H1 (cell line): Measurements from ENCODE around the gene EYA2. TPM values are rescaled to one million over a fixed set of nuclear protein-coding genes. Genes with fewer than 3 reads are reported as not detected.

Experiments
- CTCF ChIA-PET: fragments of 300-600 bp; sonication (Branson Sonifier 250); formaldehyde crosslinking; loops from one replicate; lab custom pipeline; 2021; ENCODE audit not compliant: partially characterized antibody; lab: Charles Lee
- POLR2A ChIA-PET: fragments of 300-600 bp; sonication (Branson Sonifier 250); formaldehyde crosslinking; loops from one replicate; lab custom pipeline; 2021; ENCODE audit warnings: inconsistent platforms; ENCODE audit not compliant: partially characterized antibody; lab: Charles Lee
- DNase-seq, 2 experiments: peaks; one replicate each; pipeline versions ENCODE4 v3.0.0 to v3.0.0-alpha.2; 2010 to 2022; ENCODE audit warnings: low spot score in 2 of 2, low read depth in 1 of 2, mixed read lengths in 1 of 2
- FAIRE-seq: peaks from 2 replicates; lab custom pipeline; 2011; peaks lifted over from hg19 to GRCh38; lab: Jason Lieb, UNC
- H2AFZ ChIP-seq: 2 replicates; pipeline ENCODE4 v1.8.1; 2012; ENCODE audit warnings: low read length, inconsistent platforms
- H2AK5ac ChIP-seq: 2 replicates; pipeline ENCODE4 v1.6.1; 2013; ENCODE audit warnings: low read depth, low read length
- H2BK120ac ChIP-seq: replicated peaks from 2 replicates; pipeline ENCODE3; 2013; ENCODE audit warnings: low read depth, low read length, inconsistent platforms
- H2BK12ac ChIP-seq: 2 replicates; pipeline ENCODE4 v1.6.1; 2013; ENCODE audit warnings: low read depth, low read length
- H2BK15ac ChIP-seq: 2 replicates; pipeline ENCODE4 v1.6.1; 2013; ENCODE audit warnings: low read length
- H2BK20ac ChIP-seq: 2 replicates; pipeline ENCODE4 v1.6.1; 2013; ENCODE audit warnings: low read length
- H2BK5ac ChIP-seq: 2 replicates; pipeline ENCODE4 v1.6.1; 2013; ENCODE audit warnings: low read depth, low read length
- H3K14ac ChIP-seq: 2 replicates; pipeline ENCODE4 v1.6.1; 2013; ENCODE audit warnings: inconsistent platforms; ENCODE audit not compliant: insufficient read length
- H3K18ac ChIP-seq: 2 replicates; pipeline ENCODE4 v1.6.1; 2013; ENCODE audit warnings: low read length; ENCODE audit errors: extremely low read depth
- H3K23ac ChIP-seq: 2 replicates; pipeline ENCODE4 v1.6.1; 2013; ENCODE audit warnings: inconsistent platforms; ENCODE audit not compliant: insufficient read length
- H3K23me2 ChIP-seq: 2 replicates; pipeline ENCODE4 v1.6.1; 2013; ENCODE audit warnings: low read depth, low read length
- H3K27ac ChIP-seq: 2 replicates; pipeline ENCODE4 v1.6.1; 2011; ENCODE audit warnings: low read depth, low read length, inconsistent platforms
- H3K27me3 ChIP-seq, 4 experiments: replicated peaks in 1 of 4; 1 replicate in 1 of 4; 2 replicates in 3 of 4; pipeline versions ENCODE4 v1.6.1 to v1.8.1; 2011 to 2013; ENCODE audit warnings: low read length in 3 of 4, mild to moderate bottlenecking in 3 of 4, inconsistent platforms in 2 of 4, mixed read lengths in 2 of 4, moderate library complexity in 1 of 4; ENCODE audit not compliant: control insufficient read depth in 3 of 4, insufficient read depth in 3 of 4; ENCODE audit errors: extremely low read depth in 1 of 4
- H3K36me3 ChIP-seq, 4 experiments: 2 replicates each; pipeline versions ENCODE4 v1.6.1 to v1.8.1; 2011 to 2013; ENCODE audit warnings: mild to moderate bottlenecking in 4 of 4, low read length in 3 of 4, moderate library complexity in 2 of 4, control low read depth in 1 of 4, inconsistent platforms in 1 of 4; ENCODE audit not compliant: insufficient read depth in 4 of 4, control insufficient read depth in 2 of 4
- H3K4ac ChIP-seq: replicated peaks from 2 replicates; pipeline ENCODE3; 2013; ENCODE audit warnings: low read length, low read depth, mixed read lengths, inconsistent platforms; ENCODE audit not compliant: insufficient read length
- H3K4me1 ChIP-seq, 4 experiments: replicated peaks in 1 of 4; 1 replicate in 1 of 4; 2 replicates in 3 of 4; pipeline versions ENCODE4 v1.6.1 to v1.8.1; 2011 to 2013; ENCODE audit warnings: low read length in 3 of 4, inconsistent platforms in 2 of 4, mixed read lengths in 1 of 4; ENCODE audit not compliant: insufficient read depth in 4 of 4, control insufficient read depth in 3 of 4
- H3K4me2 ChIP-seq, 2 experiments: 2 replicates each; pipeline versions ENCODE4 v1.6.1 to v1.8.1; 2011 to 2013; ENCODE audit warnings: low read depth in 2 of 2, low read length in 2 of 2, control low read depth in 1 of 2, inconsistent platforms in 1 of 2, mild to moderate bottlenecking in 1 of 2; ENCODE audit not compliant: insufficient read depth in 1 of 2
- H3K4me3 ChIP-seq, 4 experiments: fragments of 200-600, 300-600 bp in 1 of 4; sonication (generic), shearing (Covaris generic), sonication (Bioruptor Twin) in 1 of 4; 2 replicates each; pipeline versions ENCODE4 v1.5.1 to v1.8.1; 2011 to 2016; ENCODE audit warnings: low read length in 4 of 4, low read depth in 3 of 4, control low read depth in 2 of 4, inconsistent platforms in 2 of 4, mild to moderate bottlenecking in 2 of 4, mixed read lengths in 1 of 4, moderate library complexity in 1 of 4; ENCODE audit not compliant: insufficient read depth in 2 of 4; ENCODE audit errors: extremely low read depth in 1 of 4
- H3K56ac ChIP-seq: replicated peaks from 2 replicates; pipeline ENCODE3; 2013; ENCODE audit warnings: low read depth, mild to moderate bottlenecking, mixed read lengths, low read length, inconsistent platforms; ENCODE audit not compliant: insufficient read length
- H3K79me1 ChIP-seq: 2 replicates; pipeline ENCODE4 v1.6.1; 2013; ENCODE audit warnings: low read depth, low read length, control low read depth
- H3K79me2 ChIP-seq, 2 experiments: 2 replicates each; pipeline versions ENCODE4 v1.6.1 to v1.8.1; 2012 to 2013; ENCODE audit warnings: low read length in 2 of 2, mild to moderate bottlenecking in 2 of 2, inconsistent platforms in 1 of 2; ENCODE audit not compliant: insufficient read depth in 2 of 2, control insufficient read depth in 1 of 2
- H3K9ac ChIP-seq, 4 experiments: replicated peaks in 1 of 4; 1 replicate in 1 of 4; 2 replicates in 3 of 4; pipeline versions ENCODE4 v1.6.1 to v1.8.1; 2011 to 2013; ENCODE audit warnings: low read depth in 3 of 4, low read length in 3 of 4, control low read depth in 2 of 4, mild to moderate bottlenecking in 2 of 4, moderate library complexity in 2 of 4, inconsistent platforms in 1 of 4; ENCODE audit errors: extremely low read depth in 1 of 4
- H3K9me3 ChIP-seq, 2 experiments: 2 replicates each; pipeline versions ENCODE4 v1.6.1 to v1.8.1; 2012 to 2013; ENCODE audit warnings: mild to moderate bottlenecking in 2 of 2, moderate library complexity in 2 of 2, control low read depth in 1 of 2, inconsistent platforms in 1 of 2, low read depth in 1 of 2, low read length in 1 of 2, mixed read lengths in 1 of 2; ENCODE audit not compliant: insufficient read depth in 2 of 2
- H4K20me1 ChIP-seq, 2 experiments: replicated peaks in 1 of 2; 2 replicates each; pipeline versions ENCODE3 to v1.8.1; 2011 to 2013; ENCODE audit warnings: inconsistent platforms in 2 of 2, low read length in 2 of 2, mild to moderate bottlenecking in 1 of 2; ENCODE audit not compliant: insufficient read depth in 2 of 2, control insufficient read depth in 1 of 2
- H4K5ac ChIP-seq: 2 replicates; pipeline ENCODE4 v1.6.1; 2013; ENCODE audit warnings: low read length, low read depth, mixed read lengths, inconsistent platforms; ENCODE audit not compliant: insufficient read length
- H4K8ac ChIP-seq: 2 replicates; pipeline ENCODE4 v1.8.0; 2013; ENCODE audit warnings: mild to moderate bottlenecking, moderate library complexity, low read length, inconsistent platforms; ENCODE audit not compliant: insufficient read depth; ENCODE audit errors: extremely low read depth
- H4K91ac ChIP-seq: replicated peaks from 2 replicates; pipeline ENCODE3; 2013; ENCODE audit warnings: low read length, mixed read lengths, inconsistent platforms; ENCODE audit not compliant: insufficient read length
- EZH2 ChIP-seq: fragments of 200-600 bp; sonication (generic); IDR thresholded peaks from 2 replicates; pipeline ENCODE4 v1.7.1; 2012; ENCODE audit warnings: low read depth, mild to moderate bottlenecking, moderate library complexity, low read length, inconsistent platforms; ENCODE audit not compliant: severe bottlenecking
- HDAC2 ChIP-seq, 2 experiments: fragments of 300-600 bp in 1 of 2; sonication (generic) in 1 of 2; IDR thresholded peaks; 2 replicates each; pipeline ENCODE4 v1.6.1; 2011 to 2012; ENCODE audit warnings: low read depth in 2 of 2, low read length in 2 of 2, mild to moderate bottlenecking in 2 of 2, moderate library complexity in 2 of 2, borderline replicate concordance in 1 of 2, inconsistent platforms in 1 of 2
- JUND ChIP-seq: IDR thresholded peaks from 2 replicates; pipeline ENCODE4 v1.6.1; 2011; ENCODE audit warnings: mild to moderate bottlenecking, improper control_type of control experiment, low read length
- MAFK ChIP-seq: IDR thresholded peaks from 2 replicates; pipeline ENCODE4 v1.6.1; 2012; ENCODE audit warnings: low read depth, mild to moderate bottlenecking, improper control_type of control experiment, low read length
- PHF8 ChIP-seq: fragments of 200-600 bp; sonication (generic); conservative IDR thresholded peaks from 2 replicates; pipeline ENCODE4 v1.7.1; 2012; ENCODE audit warnings: low read depth, mild to moderate bottlenecking, inconsistent platforms, low read length, moderate library complexity
- SIN3A ChIP-seq, 2 experiments: IDR thresholded peaks in 1 of 2; conservative IDR thresholded peaks in 1 of 2; 2 replicates each; pipeline ENCODE4 v1.6.1; 2011 to 2012; ENCODE audit warnings: low read length in 2 of 2, improper control_type of control experiment in 1 of 2, low read depth in 1 of 2, mild to moderate bottlenecking in 1 of 2
- SP1 ChIP-seq: IDR thresholded peaks from 2 replicates; pipeline ENCODE4 v1.6.1; 2011; ENCODE audit warnings: low read depth, low read length
- WGBS, 2 experiments: shearing (Covaris generic) in 1 of 2; methylation state at CpG; one replicate each; pipeline versions ENCODE4 v1.1.6 to v1.1.7; 2013 to 2015; ENCODE audit warnings: low lambda C conversion rate in 2 of 2, mixed read lengths in 2 of 2, inconsistent platforms in 1 of 2, low coverage in 1 of 2, missing lambda C conversion rate in 1 of 2; ENCODE audit not compliant: insufficient replicate concordance in 2 of 2, insufficient coverage in 1 of 2, insufficient read length in 1 of 2; ENCODE audit errors: extremely low coverage in 1 of 2, missing lambda C conversion rate in 1 of 2; 5-methylcytosine and 5-hydroxymethylcytosine counted together
- polyA plus RNA-seq, 7 experiments: library from polyadenylated mRNA; depleted of rRNA in 3 of 7; stranded (reverse) in 5 of 7; unstranded in 2 of 7; fragments of >200 nt in 5 of 7; fragments of 200-250 nt in 2 of 7; gene quantifications; 1 replicate in 5 of 7; 2 replicates in 1 of 7; 4 replicates in 1 of 7; pipeline versions ENCODE4 v1.2.1 to v1.2.3, GENCODE V29; 2011 to 2013; ENCODE audit warnings: missing spikeins in 2 of 7, mixed read lengths in 2 of 7
- total RNA-seq: library from RNA; stranded (reverse); fragmentation: NEBNext Ultra II Directional; extraction: Animal tissue kit (Norgen Biotek cat#: 25700); gene quantifications from 2 replicates; pipeline ENCODE4 v1.2.1, GENCODE V29; 2021
- TF ChIP-seq, protein P1 (sequence below): IDR thresholded peaks from 2 replicates; pipeline ENCODE4 v1.6.1; 2011; ENCODE audit warnings: low read length, improper control_type of control experiment

The EYA2 gene
- total and polyA plus RNA-seq, 2 of the 8 experiments (the other 6 are each of a cell fraction or from before 2014, with no cell fraction given) = 1.6 to 1.7 TPM

DNA sequence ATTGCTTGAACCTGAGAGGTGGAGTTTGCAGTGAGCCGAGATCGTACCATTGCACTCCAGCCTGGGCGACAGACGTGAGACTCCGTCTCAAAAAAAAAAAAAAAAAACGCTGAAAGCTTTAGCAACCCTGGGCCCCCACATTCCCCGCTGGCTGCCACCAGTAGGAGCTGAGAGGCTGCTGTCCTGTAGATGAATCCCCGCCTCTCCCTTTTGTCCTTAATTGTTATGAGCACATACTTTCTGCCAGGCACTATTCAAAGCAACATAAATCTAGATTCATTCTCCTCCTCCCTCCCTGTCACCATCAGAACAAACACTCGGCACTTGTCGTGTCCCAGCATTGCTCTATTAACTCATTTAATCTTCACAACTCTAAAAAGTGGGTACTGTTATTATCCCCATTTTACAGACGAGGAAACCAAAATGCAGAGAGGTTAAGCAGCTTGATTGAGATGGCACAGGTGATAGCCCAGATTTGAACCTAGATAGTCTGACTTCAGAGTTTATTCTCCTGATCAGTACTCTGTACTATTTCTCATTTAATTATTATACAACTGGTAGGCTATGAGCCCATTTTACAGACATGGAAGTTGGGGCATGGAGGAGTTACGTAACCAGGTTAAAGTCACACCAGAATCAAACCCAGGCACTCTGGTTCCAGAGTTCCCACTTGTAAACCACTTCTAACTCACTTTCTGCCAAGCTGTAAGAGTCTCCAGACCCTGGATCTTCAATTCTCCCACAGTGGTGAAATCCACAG, 97.4 kb downstream of the EYA2 start:
- no peaks in the 10 kb centered on the region for H3K23me2 ChIP-seq
- 52% methylated on average over 7 of the region's 12 CpGs; no CpG with 5 or more reads in 1 of the 2 experiments for WGBS, 2 experiments
- POLR2A ChIA-PET = interaction anchor here (0.8 kb wide), 1 partner anchor 195 kb away, joined by 3 read pairs; no protein-coding TSS in a partner anchor
- H4K91ac ChIP-seq = no peak overlapping the region
- H4K20me1 ChIP-seq = no peaks in the 10 kb centered on the region
- peak overlapping the region; percentile 37; the same call in 1 of the 2 replicates for H2BK5ac ChIP-seq
- no peaks in the 10 kb centered on the region for H3K79me2 ChIP-seq
- peak overlapping the region; percentile 41 to 52; a peak in 3 of 4 replicates for H3K4me2 ChIP-seq
- H3K23ac ChIP-seq = no peak overlapping the region
- H2AK5ac ChIP-seq = no peak overlapping the region
- 0 out of 2 replicates have a peak overlapping the region, but pooled peaks have one; percentile 62 for H3K18ac ChIP-seq
- peak overlapping the region; percentile 11; the same call in 1 of the 2 replicates for H3K27ac ChIP-seq
- H2AFZ ChIP-seq = no peak overlapping the region
- H3K56ac ChIP-seq = no peak overlapping the region
- no peaks in the 10 kb centered on the region for H3K79me1 ChIP-seq
- FAIRE-seq = no peak
- H2BK20ac ChIP-seq = no peak overlapping the region
- no peaks in the 10 kb centered on the region for H3K27me3 ChIP-seq
- peak overlapping the region; percentile 33 for H2BK120ac ChIP-seq
- H2BK15ac ChIP-seq = no peak overlapping the region
- H3K4me3 ChIP-seq = peak overlapping the region in 1 of 4 experiments; percentile 17; a peak in 1 of 8 replicates
- no peak overlapping the region for H3K9ac ChIP-seq
- H3K9me3 ChIP-seq = no peaks in the 10 kb centered on the region
- peaks cover 6 to 27% (median 18%) of the 10 kb centered on the region in 4 experiments; a peak in 6 of 7 replicates for H3K4me1 ChIP-seq
- DNase-seq = no peak
- no peak overlapping the region for H3K14ac ChIP-seq
- H2BK12ac ChIP-seq = no peak overlapping the region
- no peak overlapping the region for H4K8ac ChIP-seq
- CTCF ChIA-PET = interaction anchor here (0.9 kb wide), 1 partner anchor 18 kb away, joined by 3 read pairs; no protein-coding TSS in a partner anchor
- peak overlapping the region; percentile 51 for H4K5ac ChIP-seq
- H3K36me3 ChIP-seq = no peaks in the 10 kb centered on the region
- H3K4ac ChIP-seq = no peak overlapping the region
- TF ChIP-seq, protein P1, sequence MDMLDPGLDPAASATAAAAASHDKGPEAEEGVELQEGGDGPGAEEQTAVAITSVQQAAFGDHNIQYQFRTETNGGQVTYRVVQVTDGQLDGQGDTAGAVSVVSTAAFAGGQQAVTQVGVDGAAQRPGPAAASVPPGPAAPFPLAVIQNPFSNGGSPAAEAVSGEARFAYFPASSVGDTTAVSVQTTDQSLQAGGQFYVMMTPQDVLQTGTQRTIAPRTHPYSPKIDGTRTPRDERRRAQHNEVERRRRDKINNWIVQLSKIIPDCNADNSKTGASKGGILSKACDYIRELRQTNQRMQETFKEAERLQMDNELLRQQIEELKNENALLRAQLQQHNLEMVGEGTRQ = no peak
- TF ChIP-seq HDAC2 (IDR thresholded peaks at IDR 0.05; ENCODE audit: borderline replicate concordance in 1 of 2, low read depth in 2 of 2, low read length in 2 of 2) (peak in 1 of 2 experiments; percentile 67; a peak in 1 of 4 replicates), EZH2 (no peak), SP1 (no peak), MAFK (no peak), JUND (no peak), SIN3A (conservative IDR thresholded peaks at IDR 0.05 in 1 of 2, IDR thresholded peaks at IDR 0.05 in 1 of 2; ENCODE audit: low read depth in 1 of 2, low read length in 2 of 2) (no peak), PHF8 (no peak)
